ENCODE measurements around the gene AIF1L. TPM values are rescaled to one million over a fixed set of nuclear protein-coding genes. Genes with fewer than 3 reads are reported as not detected.

The AIF1L gene
- total RNA-seq, 1 donor from 2014 or later, result 23.7 TPM

GRCh38 chr9:131097126-131097947 lies 1.0 kb downstream of the AIF1L start:
- no peak overlapping the region for H3K4me3 ChIP-seq (ENCODE audit: insufficient read depth, low read depth, low read length)
- DNase-seq (ENCODE audit: low read depth), result no peak
- H4K20me1 ChIP-seq (ENCODE audit: insufficient read depth, low read length), result no peaks in the 10 kb centered on the region
- TF ChIP-seq CTCF (IDR thresholded peaks at IDR 0.05; ENCODE audit: insufficient read depth, low read depth, low read length) (no peak), EZH2 (IDR thresholded peaks at IDR 0.05; ENCODE audit: insufficient read depth, low read length) (no peak)
- H3K36me3 ChIP-seq (ENCODE audit: insufficient read depth, low read length), result no peaks in the 10 kb centered on the region
- H3K9ac ChIP-seq (ENCODE audit: low read length), result no peak overlapping the region
- H3K27me3 Mint-ChIP-seq (ENCODE audit: low read depth, unreplicated experiment), result peaks cover 30% of the 10 kb centered on the region
- H3K4me1 Mint-ChIP-seq (ENCODE audit: low read depth, unreplicated experiment), result peaks cover 17% of the 10 kb centered on the region
- H3K4me1 ChIP-seq (ENCODE audit: insufficient read depth, low read length), result peaks cover 8% of the 10 kb centered on the region
- peaks cover 23% of the 10 kb centered on the region for H3K27me3 ChIP-seq (ENCODE audit: insufficient read depth, low read length)
- no peak for FAIRE-seq
- H3K36me3 Mint-ChIP-seq (ENCODE audit: low read depth, unreplicated experiment), result no peaks in the 10 kb centered on the region
- H2AFZ ChIP-seq (ENCODE audit: low read depth, low read length), result no peak overlapping the region
- no peak overlapping the region for H3K27ac ChIP-seq (ENCODE audit: low read depth, low read length)
- H3K79me2 ChIP-seq (ENCODE audit: insufficient read depth, low read length), result no peaks in the 10 kb centered on the region
- peak overlapping the region; percentile 83 for H3K4me2 ChIP-seq (ENCODE audit: low read length)
- H3K27ac Mint-ChIP-seq (ENCODE audit: unreplicated experiment), result no peak overlapping the region
- H3K9me3 ChIP-seq (ENCODE audit: insufficient read depth, low read depth, low read length), result no peaks in the 10 kb centered on the region
- peak overlapping the region; percentile 77 for H3K4me3 Mint-ChIP-seq (ENCODE audit: unreplicated experiment)
- no peaks in the 10 kb centered on the region for H3K9me3 Mint-ChIP-seq (ENCODE audit: unreplicated experiment)

GRCh38 chr9:131097948-131098278 lies 1.6 kb downstream of the AIF1L start:
- H3K4me1 ChIP-seq (ENCODE audit: insufficient read depth, low read length), result peaks cover 12% of the 10 kb centered on the region
- H3K9me3 Mint-ChIP-seq (ENCODE audit: unreplicated experiment), result no peaks in the 10 kb centered on the region
- no peak overlapping the region for H3K4me3 ChIP-seq (ENCODE audit: insufficient read depth, low read depth, low read length)
- FAIRE-seq (no peak), DNase-seq (ENCODE audit: low read depth) (no peak)
- TF ChIP-seq CTCF (IDR thresholded peaks at IDR 0.05; ENCODE audit: insufficient read depth, low read depth, low read length) (no peak), EZH2 (IDR thresholded peaks at IDR 0.05; ENCODE audit: insufficient read depth, low read length) (no peak)
- peaks cover 30% of the 10 kb centered on the region for H3K27me3 Mint-ChIP-seq (ENCODE audit: low read depth, unreplicated experiment)
- no peak overlapping the region for H3K4me2 ChIP-seq (ENCODE audit: low read length)
- H4K20me1 ChIP-seq (ENCODE audit: insufficient read depth, low read length), result no peaks in the 10 kb centered on the region
- peaks cover 17% of the 10 kb centered on the region for H3K4me1 Mint-ChIP-seq (ENCODE audit: low read depth, unreplicated experiment)
- H3K27ac ChIP-seq (ENCODE audit: low read depth, low read length), result no peak overlapping the region
- H3K27ac Mint-ChIP-seq (ENCODE audit: unreplicated experiment), result no peak overlapping the region
- no peak overlapping the region for H3K9ac ChIP-seq (ENCODE audit: low read length)
- peaks cover 23% of the 10 kb centered on the region for H3K27me3 ChIP-seq (ENCODE audit: insufficient read depth, low read length)
- no peaks in the 10 kb centered on the region for H3K36me3 ChIP-seq (ENCODE audit: insufficient read depth, low read length)
- H3K9me3 ChIP-seq (ENCODE audit: insufficient read depth, low read depth, low read length), result no peaks in the 10 kb centered on the region
- no peak overlapping the region for H3K4me3 Mint-ChIP-seq (ENCODE audit: unreplicated experiment)
- H3K79me2 ChIP-seq (ENCODE audit: insufficient read depth, low read length), result no peaks in the 10 kb centered on the region
- no peak overlapping the region for H2AFZ ChIP-seq (ENCODE audit: low read depth, low read length)
- no peaks in the 10 kb centered on the region for H3K36me3 Mint-ChIP-seq (ENCODE audit: low read depth, unreplicated experiment)

All from astrocyte (in vitro differentiated cells and primary cell).